Caco-2 (cell line): ENCODE results near the gene CCAR1. TPM values are rescaled to one million over a fixed set of nuclear protein-coding genes. Genes with fewer than 3 reads are reported as not detected.

ENCODE experiments used
- BruUV-seq: library from RNA; stranded (reverse); fragments of 400-500 nt; replicated peaks from 2 replicates; lab custom pipeline; 2021; lab: Mats Ljungman, UMichigan
- CTCF ChIA-PET: fragments of 300-600 bp; sonication (Branson Sonifier 250); formaldehyde crosslinking; loops from one replicate; lab custom pipeline; 2022; ENCODE audit warnings: antibody characterized with exemption; lab: Charles Lee
- POLR2A ChIA-PET: fragments of 300-600 bp; sonication (Branson Sonifier 250); formaldehyde crosslinking; loops from one replicate; lab custom pipeline; 2022; ENCODE audit warnings: antibody characterized with exemption; lab: Charles Lee
- DNase-seq, 2 experiments: peaks; one replicate each; pipeline versions ENCODE4 v3.0.0 to v3.0.0-alpha.2; 2020 to 2022
- H3K27me3 ChIP-seq: replicated peaks from 2 replicates; pipeline ENCODE4 v1.6.0; 2011; ENCODE audit warnings: low read length; ENCODE audit not compliant: control insufficient read depth, insufficient read depth
- H3K36me3 ChIP-seq: 2 replicates; pipeline ENCODE4 v1.5.1; 2011; ENCODE audit warnings: low read length; ENCODE audit not compliant: control insufficient read depth, insufficient read depth
- H3K4me1 ChIP-seq: fragments of 250-450 bp; sonication (Bioruptor Pico); 2 replicates; pipeline ENCODE4 v1.5.1; 2020; ENCODE audit warnings: mild to moderate bottlenecking
- H3K4me3 ChIP-seq: 2 replicates; pipeline ENCODE4 v1.5.1; 2011; ENCODE audit warnings: low read depth, mild to moderate bottlenecking, control low read depth, low read length
- H3K9me3 ChIP-seq: fragments of 250-450 bp; sonication (Bioruptor Pico); 2 replicates; pipeline ENCODE4 v1.5.1; 2020; ENCODE audit warnings: mild to moderate bottlenecking, moderate library complexity
- H3K27ac Mint-ChIP-seq: one replicate; pipeline ENCODE4 v1.8.0; 2022; ENCODE audit warnings: mixed read lengths; ENCODE audit not compliant: unreplicated experiment
- H3K27me3 Mint-ChIP-seq: one replicate; pipeline ENCODE4 v1.8.0; 2022; ENCODE audit warnings: mixed read lengths; ENCODE audit not compliant: insufficient read depth, unreplicated experiment
- H3K36me3 Mint-ChIP-seq: one replicate; pipeline ENCODE4 v1.8.0; 2022; ENCODE audit warnings: mild to moderate bottlenecking, mixed read lengths; ENCODE audit not compliant: insufficient read depth, unreplicated experiment
- H3K4me1 Mint-ChIP-seq: one replicate; pipeline ENCODE4 v1.8.0; 2022; ENCODE audit warnings: low read depth, mixed read lengths; ENCODE audit not compliant: unreplicated experiment
- H3K4me3 Mint-ChIP-seq: one replicate; pipeline ENCODE4 v1.8.0; 2022; ENCODE audit warnings: mild to moderate bottlenecking, moderate library complexity, mixed read lengths; ENCODE audit not compliant: unreplicated experiment
- H3K9me3 Mint-ChIP-seq: one replicate; pipeline ENCODE4 v1.8.0; 2022; ENCODE audit warnings: mixed read lengths; ENCODE audit not compliant: unreplicated experiment
- CTCF ChIP-seq, 2 experiments: fragments of 200-600 bp in 1 of 2; IDR thresholded peaks; 1 replicate in 1 of 2; 2 replicates in 1 of 2; pipeline versions ENCODE4 v1.5.1 to v1.8.0; 2011 to 2022; ENCODE audit warnings: antibody characterized with exemption in 1 of 2, control low read depth in 1 of 2, inconsistent platforms in 1 of 2, low read depth in 1 of 2, low read length in 1 of 2, mild to moderate bottlenecking in 1 of 2, moderate library complexity in 1 of 2; ENCODE audit not compliant: insufficient read depth in 1 of 2, severe bottlenecking in 1 of 2, unreplicated experiment in 1 of 2
- intact Hi-C: fragments of 100-400 bp; cut with micrococcal nuclease; formaldehyde crosslinking; loops from one replicate; pipeline ENCODE4 v1.10.0; 2022; ENCODE audit not compliant: unreplicated experiment
- total RNA-seq: library from RNA; stranded (reverse); gene quantifications from 2 replicates; pipeline ENCODE4 v1.2.3, GENCODE V29; 2022

CCAR1 gene
- total RNA-seq, 1 experiment from 2014 or later: 180 TPM

- TF ChIP-seq CTCF (IDR thresholded peaks at IDR 0.05; ENCODE audit: insufficient read depth in 1 of 2, low read depth in 1 of 2, low read length in 1 of 2, severe bottlenecking in 1 of 2, unreplicated experiment in 1 of 2): no peak
- ChIA-PET POLR2A (interaction anchor here (0.5 to 1.7 kb wide), 15 partner anchors 13 to 376 kb away, joined by 3 to 8 read pairs (median 3); partner anchors contain the start of genes DDX21, DDX50, STOX1 and TET1), CTCF (interaction anchor here (0.5 to 1.5 kb wide), 2 partner anchors 171 to 172 kb away, joined by 7 to 12 read pairs; no protein-coding TSS in a partner anchor)
- intact Hi-C loops: loop anchor here (1.0 to 2.0 kb wide), 9 partner anchors 103 to 316 kb away; partner anchors contain the start of genes DDX21, DDX50, DNA2 and SLC25A16
- H3K36me3 ChIP-seq: peaks cover 1% of the 10 kb centered on the region; the same call in 1 of the 2 replicates
- H3K36me3 Mint-ChIP-seq: peaks cover 67% of the 10 kb centered on the region
- DNase-seq: no peak
- H3K27me3 Mint-ChIP-seq: no peaks in the 10 kb centered on the region
- no peaks in the 10 kb centered on the region for H3K9me3 Mint-ChIP-seq
- peak overlapping the region; percentile 99 for H3K27ac Mint-ChIP-seq
- no peaks in the 10 kb centered on the region for H3K27me3 ChIP-seq
- H3K4me3 Mint-ChIP-seq: peak overlapping the region; percentile 86
- H3K4me1 Mint-ChIP-seq: peaks cover 9% of the 10 kb centered on the region
- BruUV-seq: TSS peak; percentile 65
- H3K4me3 ChIP-seq: peak overlapping the region; percentile 89
- H3K9me3 ChIP-seq: no peaks in the 10 kb centered on the region
- H3K4me1 ChIP-seq: peaks cover 7% of the 10 kb centered on the region
These were observed 765 bp downstream of the CCAR1 start for GRCh38 chr10:68721673-68722335.

GRCh38 chr10:68725016-68725415, 4.0 kb downstream of the CCAR1 start:
- TF ChIP-seq CTCF (IDR thresholded peaks at IDR 0.05; ENCODE audit: insufficient read depth in 1 of 2, low read depth in 1 of 2, low read length in 1 of 2, severe bottlenecking in 1 of 2, unreplicated experiment in 1 of 2): no peak
- no peak overlapping the region for H3K4me3 ChIP-seq
- H3K36me3 ChIP-seq: peaks cover 6% of the 10 kb centered on the region
- Mint-ChIP-seq H3K36me3 (peaks cover 93% of the 10 kb centered on the region), H3K27ac (no peak overlapping the region), H3K4me1 (peaks cover 9% of the 10 kb centered on the region), H3K27me3 (no peaks in the 10 kb centered on the region), H3K4me3 (no peak overlapping the region), H3K9me3 (no peaks in the 10 kb centered on the region)
- H3K27me3 ChIP-seq: no peaks in the 10 kb centered on the region; the same call in 1 of the 2 replicates
- ChIA-PET CTCF (no interaction called here), POLR2A (no interaction called here)
- peak in 1 of 2 experiments; percentile 27 for DNase-seq
- intact Hi-C loops: no loop called here
- no peaks in the 10 kb centered on the region for H3K9me3 ChIP-seq
- no TSS peak for BruUV-seq
- H3K4me1 ChIP-seq: peaks cover 7% of the 10 kb centered on the region

- TF ChIP-seq CTCF (IDR thresholded peaks at IDR 0.05; ENCODE audit: insufficient read depth in 1 of 2, low read depth in 1 of 2, low read length in 1 of 2, severe bottlenecking in 1 of 2, unreplicated experiment in 1 of 2): no peak
- BruUV-seq: no TSS peak
- Mint-ChIP-seq H3K36me3 (peaks cover 98% of the 10 kb centered on the region), H3K27me3 (no peaks in the 10 kb centered on the region), H3K9me3 (no peaks in the 10 kb centered on the region), H3K27ac (no peak overlapping the region), H3K4me3 (no peak overlapping the region), H3K4me1 (peaks cover 5% of the 10 kb centered on the region)
- Histone ChIP-seq H3K4me1 (peaks cover 6% of the 10 kb centered on the region), H3K36me3 (peaks cover 9% of the 10 kb centered on the region), H3K27me3 (no peaks in the 10 kb centered on the region; the same call in 1 of the 2 replicates), H3K9me3 (no peaks in the 10 kb centered on the region), H3K4me3 (no peak overlapping the region)
- ChIA-PET CTCF (no interaction called here), POLR2A (no interaction called here)
- intact Hi-C loops: no loop called here
- peak in 1 of 2 experiments; percentile 15 for DNase-seq
These were observed 6.1 kb downstream of the CCAR1 start for GRCh38 chr10:68727146-68727545.
